HG02943 (cell line): Measurements from ENCODE around the gene CROCC.
"Not testable (repeated sequence)": the region's sequence is repeated elsewhere in the genome, so short reads cannot be mapped to it uniquely, and the experiment has no call there.

Experiments used
- ATAC-seq: cut with Tn5 transposase; IDR thresholded peaks from one replicate; pipeline ENCODE4 v1.9.1; 2021; ENCODE audit warnings: mild to moderate bottlenecking, low read depth, moderate library complexity; ENCODE audit not compliant: unreplicated experiment

CROCC gene

GRCh38 chr1:16964169-16964568 is 42.4 kb downstream of the CROCC start:
- not testable (repeated sequence) for ATAC-seq

GRCh38 chr1:16965486-16966067 is 43.8 kb downstream of the CROCC start:
- ATAC-seq: no peak

GRCh38 chr1:16966282-16966681 is 44.6 kb downstream of the CROCC start:
- ATAC-seq: no peak

- ATAC-seq: no peak
Observed at GRCh38 chr1:16967095-16967575, 45.4 kb downstream of the CROCC start.

- no peak for ATAC-seq
Observed at GRCh38 chr1:16967962-16968361, 46.2 kb downstream of the CROCC start.

- no peak for ATAC-seq
Observed at GRCh38 chr1:16968372-16968771, 46.6 kb downstream of the CROCC start.

- ATAC-seq: no peak
Observed at GRCh38 chr1:16969057-16969611, 47.4 kb downstream of the CROCC start.

- no peak for ATAC-seq
Observed at GRCh38 chr1:16969651-16970050, 47.9 kb downstream of the CROCC start.

- no peak for ATAC-seq
Observed at GRCh38 chr1:16970132-16970910, 48.6 kb downstream of the CROCC start.

- ATAC-seq: no peak
Observed at GRCh38 chr1:16971341-16972188, 49.8 kb downstream of the CROCC start.

- ATAC-seq: no peak
Observed at GRCh38 chr1:16972189-16972895, 50.6 kb downstream of the CROCC start.

GRCh38 chr1:16973215-16973614 is 51.5 kb downstream of the CROCC start:
- ATAC-seq: no peak

GRCh38 chr1:16975211-16975610 is 53.5 kb downstream of the CROCC start:
- no peak for ATAC-seq

GRCh38 chr1:16975838-16976237 is 54.1 kb downstream of the CROCC start:
- no peak for ATAC-seq

GRCh38 chr1:16976966-16977365 is 55.2 kb downstream of the CROCC start:
- no peak for ATAC-seq

GRCh38 chr1:16977377-16977776 is 55.6 kb downstream of the CROCC start:
- no peak for ATAC-seq

GRCh38 chr1:16978139-16978538 is 56.4 kb downstream of the CROCC start:
- no peak for ATAC-seq

GRCh38 chr1:16978567-16979474 is 57.1 kb downstream of the CROCC start:
- no peak for ATAC-seq
